ENCODE measurements around the gene MYLK.
"Not testable (repeated sequence)": the region's sequence is repeated elsewhere in the genome, so short reads cannot be mapped to it uniquely, and the experiment has no call there.

The MYLK gene

GRCh38 chr3:123745184-123745855, 138.8 kb downstream of the MYLK start:
- no peak for DNase-seq (ENCODE audit: low read depth)

GRCh38 chr3:123744064-123744463, 140.1 kb downstream of the MYLK start:
- DNase-seq (ENCODE audit: low read depth): no peak

- DNase-seq (ENCODE audit: low read depth): no peak
These were observed 141.0 kb downstream of the MYLK start for GRCh38 chr3:123743121-123743520.

GRCh38 chr3:123741041-123741511, 143.1 kb downstream of the MYLK start:
- no peak for DNase-seq (ENCODE audit: low read depth)

- DNase-seq (ENCODE audit: low read depth): no peak
These were observed 143.7 kb downstream of the MYLK start for GRCh38 chr3:123740391-123740822.

GRCh38 chr3:123739754-123740153, 144.4 kb downstream of the MYLK start:
- DNase-seq (ENCODE audit: low read depth): peak; percentile 92

- no peak for DNase-seq (ENCODE audit: low read depth)
These were observed 145.0 kb downstream of the MYLK start for GRCh38 chr3:123739106-123739505.

- not testable (repeated sequence) for DNase-seq (ENCODE audit: low read depth)
These were observed 145.6 kb downstream of the MYLK start for GRCh38 chr3:123738522-123738921.

GRCh38 chr3:123737168-123737567, 147.0 kb downstream of the MYLK start:
- no peak for DNase-seq (ENCODE audit: low read depth)

- DNase-seq (ENCODE audit: low read depth): no peak
These were observed 148.7 kb downstream of the MYLK start for GRCh38 chr3:123735456-123735855.

- no peak for DNase-seq (ENCODE audit: low read depth)
These were observed 149.6 kb downstream of the MYLK start for GRCh38 chr3:123734527-123734902.

- peak; percentile 84 for DNase-seq (ENCODE audit: low read depth)
These were observed 150.2 kb downstream of the MYLK start for GRCh38 chr3:123733805-123734526.

GRCh38 chr3:123733341-123733740, 150.8 kb downstream of the MYLK start:
- no peak for DNase-seq (ENCODE audit: low read depth)

GRCh38 chr3:123732447-123732846, 151.7 kb downstream of the MYLK start:
- no peak for DNase-seq (ENCODE audit: low read depth)

- DNase-seq (ENCODE audit: low read depth): no peak
These were observed 153.3 kb downstream of the MYLK start for GRCh38 chr3:123730829-123731228.

GRCh38 chr3:123728991-123729390, 155.1 kb downstream of the MYLK start:
- DNase-seq (ENCODE audit: low read depth): no peak

- DNase-seq (ENCODE audit: low read depth): no peak
These were observed 156.1 kb downstream of the MYLK start for GRCh38 chr3:123728014-123728413.

GRCh38 chr3:123725652-123726400, 158.3 kb downstream of the MYLK start:
- no peak for DNase-seq (ENCODE audit: low read depth)

- no peak for DNase-seq (ENCODE audit: low read depth)
These were observed 159.8 kb downstream of the MYLK start for GRCh38 chr3:123724306-123724705.

- peak; percentile 81 for DNase-seq (ENCODE audit: low read depth)
These were observed 160.5 kb downstream of the MYLK start for GRCh38 chr3:123723522-123724168.

- DNase-seq (ENCODE audit: low read depth): no peak
These were observed 161.1 kb downstream of the MYLK start for GRCh38 chr3:123723070-123723469.

- no peak for DNase-seq (ENCODE audit: low read depth)
These were observed 161.7 kb downstream of the MYLK start for GRCh38 chr3:123722456-123722855.
